ENCODE data around the gene ZNF627. TPM values are rescaled to one million over a fixed set of nuclear protein-coding genes. Genes with fewer than 3 reads are reported as not detected.

The ZNF627 gene
- total and polyA plus RNA-seq, 8 donors, result 10.5 to 42.4 (median 34.6) TPM

DNA sequence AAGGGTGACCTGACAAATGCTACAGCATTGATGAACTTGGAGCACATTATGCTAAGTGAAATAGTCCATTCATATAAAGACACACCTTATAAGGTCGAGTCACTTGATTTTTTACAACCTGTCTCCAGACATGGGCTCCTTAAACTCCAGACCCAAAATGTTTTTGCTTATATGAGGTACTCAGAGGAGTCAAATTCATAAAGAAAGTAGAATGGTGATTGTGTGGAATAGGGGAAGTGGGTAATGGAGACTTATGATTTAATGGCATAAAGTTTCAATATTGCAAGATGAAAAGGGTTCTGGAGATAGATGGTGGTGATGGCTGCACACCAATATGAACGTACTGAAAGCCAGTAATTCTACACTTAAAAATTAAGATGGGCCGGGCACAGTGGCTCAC lies 59.3 kb downstream of the ZNF627 start:
- no peak for ATAC-seq
- Histone ChIP-seq H3K27me3 (no peaks in the 10 kb centered on the region), H3K4me1 (no peaks in the 10 kb centered on the region), H3K4me3 (no peak overlapping the region), H3K27ac (no peak overlapping the region), H3K36me3 (peaks cover 0 to 13% of the 10 kb centered on the region in 2 donors), H3K9me3 (peaks cover 1 to 33% of the 10 kb centered on the region in 2 donors)
- intact Hi-C loops (cut with DNase I), result no loop called here
- DNase-seq, result no peak
- TF ChIP-seq, protein P1, sequence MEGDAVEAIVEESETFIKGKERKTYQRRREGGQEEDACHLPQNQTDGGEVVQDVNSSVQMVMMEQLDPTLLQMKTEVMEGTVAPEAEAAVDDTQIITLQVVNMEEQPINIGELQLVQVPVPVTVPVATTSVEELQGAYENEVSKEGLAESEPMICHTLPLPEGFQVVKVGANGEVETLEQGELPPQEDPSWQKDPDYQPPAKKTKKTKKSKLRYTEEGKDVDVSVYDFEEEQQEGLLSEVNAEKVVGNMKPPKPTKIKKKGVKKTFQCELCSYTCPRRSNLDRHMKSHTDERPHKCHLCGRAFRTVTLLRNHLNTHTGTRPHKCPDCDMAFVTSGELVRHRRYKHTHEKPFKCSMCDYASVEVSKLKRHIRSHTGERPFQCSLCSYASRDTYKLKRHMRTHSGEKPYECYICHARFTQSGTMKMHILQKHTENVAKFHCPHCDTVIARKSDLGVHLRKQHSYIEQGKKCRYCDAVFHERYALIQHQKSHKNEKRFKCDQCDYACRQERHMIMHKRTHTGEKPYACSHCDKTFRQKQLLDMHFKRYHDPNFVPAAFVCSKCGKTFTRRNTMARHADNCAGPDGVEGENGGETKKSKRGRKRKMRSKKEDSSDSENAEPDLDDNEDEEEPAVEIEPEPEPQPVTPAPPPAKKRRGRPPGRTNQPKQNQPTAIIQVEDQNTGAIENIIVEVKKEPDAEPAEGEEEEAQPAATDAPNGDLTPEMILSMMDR (IDR thresholded peaks at IDR 0.05), result no peak

DNA sequence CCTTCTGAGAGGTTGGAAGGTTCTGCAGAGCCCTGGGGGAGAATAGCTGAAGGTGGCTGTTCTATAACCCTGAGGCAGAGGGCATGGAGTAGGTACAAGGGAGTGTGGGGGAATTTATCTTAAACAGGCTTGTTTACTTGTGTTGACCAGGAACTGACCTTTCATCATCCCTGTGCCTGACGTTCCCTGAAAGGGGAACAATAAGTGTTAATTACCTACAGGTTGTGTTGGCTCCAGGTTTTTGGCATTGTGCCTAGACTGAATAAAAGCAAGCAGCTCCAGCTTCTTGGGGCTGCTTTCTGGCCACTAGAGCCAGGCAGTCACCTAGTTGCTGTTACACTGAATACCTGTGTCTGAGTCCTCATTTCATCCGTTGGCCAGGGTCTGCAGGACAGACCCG lies 60.0 kb downstream of the ZNF627 start:
- no peak for DNase-seq
- no peaks in the 10 kb centered on the region for H3K27me3 ChIP-seq
- H3K27ac ChIP-seq, result no peak overlapping the region
- H3K4me1 ChIP-seq, result no peaks in the 10 kb centered on the region
- H3K36me3 ChIP-seq, result peaks cover 0 to 5% of the 10 kb centered on the region in 2 donors
- peaks cover 0 to 26% of the 10 kb centered on the region in 2 donors for H3K9me3 ChIP-seq
- intact Hi-C loops (cut with DNase I), result no loop called here
- no peak for ATAC-seq
- H3K4me3 ChIP-seq, result no peak overlapping the region
- TF ChIP-seq, protein P1 (IDR thresholded peaks at IDR 0.05), result no peak

DNA sequence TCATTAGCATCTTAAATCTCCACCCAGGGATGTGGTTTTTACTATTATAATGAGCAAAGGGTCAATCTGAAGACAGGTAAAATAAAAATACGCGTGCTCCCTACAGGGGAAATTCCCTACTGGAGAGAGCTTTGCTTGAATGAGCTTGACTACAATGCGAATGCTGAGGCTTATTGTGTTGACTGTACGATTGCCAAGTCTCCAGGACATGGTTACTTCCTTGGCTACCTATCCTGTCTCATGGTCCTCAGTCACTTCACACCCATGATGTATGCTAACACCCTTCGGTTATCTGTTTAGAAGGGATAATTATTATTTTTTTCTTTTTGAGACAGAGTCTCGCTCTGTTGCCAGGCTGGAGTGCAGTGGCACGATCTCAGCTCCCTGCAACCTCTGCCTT lies 61.7 kb downstream of the ZNF627 start:
- no peak overlapping the region for H3K4me3 ChIP-seq
- H3K27me3 ChIP-seq, result no peaks in the 10 kb centered on the region
- DNase-seq, result no peak
- H3K4me1 ChIP-seq, result no peaks in the 10 kb centered on the region
- H3K27ac ChIP-seq, result no peak overlapping the region
- TF ChIP-seq, protein P1 (IDR thresholded peaks at IDR 0.05), result no peak
- H3K36me3 ChIP-seq, result no peaks in the 10 kb centered on the region
- intact Hi-C loops (cut with DNase I), result no loop called here
- peaks cover 0 to 9% of the 10 kb centered on the region in 2 donors for H3K9me3 ChIP-seq
- no peak for ATAC-seq

DNA sequence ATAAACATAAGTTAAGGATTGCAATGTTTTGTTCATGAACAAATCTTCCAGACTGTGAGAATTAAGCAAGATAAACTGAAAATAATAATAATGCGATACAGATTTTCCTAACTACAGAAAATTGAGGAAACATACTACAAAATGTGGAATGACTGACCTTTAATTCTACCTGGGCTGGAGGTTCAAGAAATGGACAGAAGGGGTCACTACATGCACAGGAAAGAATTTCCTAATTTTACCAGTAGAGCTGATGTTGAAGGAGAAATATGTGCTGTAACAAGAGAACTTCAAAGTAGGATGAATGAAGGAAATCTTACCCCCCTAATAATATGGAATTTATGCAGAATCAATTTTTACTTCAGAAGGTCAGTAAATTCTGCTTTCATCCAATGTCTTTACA lies 62.3 kb downstream of the ZNF627 start:
- Histone ChIP-seq H3K4me1 (no peaks in the 10 kb centered on the region), H3K36me3 (no peaks in the 10 kb centered on the region), H3K27me3 (no peaks in the 10 kb centered on the region), H3K4me3 (no peak overlapping the region), H3K9me3 (peaks cover 0 to 3% of the 10 kb centered on the region in 2 donors), H3K27ac (no peak overlapping the region)
- ATAC-seq (no peak), DNase-seq (peak in 1 of 4 donors; percentile 13)
- intact Hi-C loops (cut with DNase I), result no loop called here
- TF ChIP-seq, protein P1 (IDR thresholded peaks at IDR 0.05), result peak in 1 of 2 donors; percentile 15

DNA sequence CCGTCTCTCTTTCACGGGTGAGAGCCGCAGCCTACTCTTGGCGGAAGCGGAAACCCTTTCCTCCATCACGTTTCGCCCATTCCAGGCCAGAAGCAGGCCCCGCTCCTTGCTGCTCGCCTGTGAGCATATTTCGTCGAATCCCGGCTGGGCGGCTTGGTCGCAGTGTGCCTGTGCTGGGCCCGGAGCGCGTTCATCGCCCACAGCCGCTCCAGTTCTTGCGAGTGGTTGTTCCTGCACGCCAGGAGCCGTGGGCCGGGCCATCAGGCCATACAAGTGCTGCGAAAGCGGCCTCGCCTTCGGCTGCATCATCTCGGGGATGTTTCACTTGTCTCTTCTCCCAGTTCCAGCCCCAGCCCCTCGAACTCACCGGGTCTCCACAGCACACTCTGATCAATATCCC lies 65.0 kb downstream of the ZNF627 start:
- ATAC-seq, result no peak
- no peaks in the 10 kb centered on the region for H3K36me3 ChIP-seq
- TF ChIP-seq, protein P1 (IDR thresholded peaks at IDR 0.05), result no peak
- DNase-seq, result no peak
- no peaks in the 10 kb centered on the region for H3K9me3 ChIP-seq
- no peak overlapping the region for H3K4me3 ChIP-seq
- H3K27me3 ChIP-seq, result no peaks in the 10 kb centered on the region
- H3K4me1 ChIP-seq, result no peaks in the 10 kb centered on the region
- intact Hi-C loops (cut with DNase I), result no loop called here
- H3K27ac ChIP-seq, result no peak overlapping the region

All from left lung (tissue), 10 donors.